ENCODE data around the gene SPCS2.

Gene SPCS2

DNA sequence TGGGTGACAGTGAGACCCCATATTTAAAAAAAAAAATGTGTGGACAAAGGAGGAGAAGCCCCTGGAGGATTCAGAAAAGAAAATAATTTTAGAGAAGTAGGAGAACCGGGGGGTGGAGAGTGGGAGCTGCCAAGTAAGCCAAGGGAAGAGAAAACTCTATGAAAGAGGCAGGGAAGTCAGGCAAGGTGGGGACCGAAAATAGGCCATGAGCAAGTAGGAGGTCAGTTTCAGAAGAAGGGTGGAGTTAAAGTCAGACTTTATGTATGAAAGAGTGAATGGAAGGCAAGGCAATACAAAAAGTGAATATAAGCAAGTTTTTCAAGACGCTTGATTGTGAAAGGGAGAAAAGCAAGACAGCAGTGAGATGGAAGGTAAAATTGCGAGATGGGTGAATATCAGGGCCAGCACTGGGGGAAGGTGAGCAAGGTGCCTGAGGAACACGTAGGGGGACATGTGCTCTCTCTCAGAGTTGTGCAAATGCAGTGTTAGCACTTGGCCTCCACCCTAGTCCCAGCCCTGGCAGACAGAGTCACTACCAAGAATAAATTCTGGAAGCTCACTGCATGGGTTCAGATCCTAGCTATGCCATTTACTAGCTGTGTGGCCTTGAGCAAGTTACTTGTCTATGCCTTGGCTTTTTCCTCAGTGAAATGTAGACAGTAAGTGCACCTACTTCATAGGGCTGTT, 6.8 kb upstream of the SPCS2 start:
- Histone ChIP-seq H3K36me3 (ENCODE audit: control insufficient read depth, insufficient read depth, low read length) (peaks cover 7% of the 10 kb centered on the region), H3K4me3 (ENCODE audit: insufficient read depth, low read depth, low read length, poor library complexity, severe bottlenecking) (no peak overlapping the region), H3K27me3 (replicated peaks; ENCODE audit: control insufficient read depth, insufficient read depth, low read length, poor library complexity, severe bottlenecking) (no peaks in the 10 kb centered on the region), H3K9me3 (ENCODE audit: control insufficient read depth, low read length) (no peaks in the 10 kb centered on the region), H3K4me1 (ENCODE audit: control insufficient read depth, insufficient read depth, low read length, poor library complexity, severe bottlenecking) (no peaks in the 10 kb centered on the region), H3K27ac (ENCODE audit: insufficient read depth, low read length, poor library complexity, severe bottlenecking) (no peak overlapping the region)
- DNase-seq = no peak

- Histone ChIP-seq H3K27me3 (replicated peaks; ENCODE audit: control insufficient read depth, insufficient read depth, low read length, poor library complexity, severe bottlenecking) (no peaks in the 10 kb centered on the region), H3K9me3 (ENCODE audit: control insufficient read depth, low read length) (no peaks in the 10 kb centered on the region), H3K27ac (ENCODE audit: insufficient read depth, low read length, poor library complexity, severe bottlenecking) (peak overlapping the region; percentile 74), H3K4me3 (ENCODE audit: insufficient read depth, low read depth, low read length, poor library complexity, severe bottlenecking) (peak overlapping the region; percentile 59), H3K4me1 (ENCODE audit: control insufficient read depth, insufficient read depth, low read length, poor library complexity, severe bottlenecking) (peaks cover 16% of the 10 kb centered on the region), H3K36me3 (ENCODE audit: control insufficient read depth, insufficient read depth, low read length) (no peaks in the 10 kb centered on the region)
- no peak for DNase-seq
These were observed 544 bp upstream of the SPCS2 start for GRCh38 chr11:74948546-74948897.

- no peak for DNase-seq
- H3K4me1 ChIP-seq (ENCODE audit: control insufficient read depth, insufficient read depth, low read length, poor library complexity, severe bottlenecking) = peaks cover 16% of the 10 kb centered on the region
- H3K4me3 ChIP-seq (ENCODE audit: insufficient read depth, low read depth, low read length, poor library complexity, severe bottlenecking) = peak overlapping the region; percentile 59
- no peaks in the 10 kb centered on the region for H3K27me3 ChIP-seq (replicated peaks; ENCODE audit: control insufficient read depth, insufficient read depth, low read length, poor library complexity, severe bottlenecking)
- no peaks in the 10 kb centered on the region for H3K9me3 ChIP-seq (ENCODE audit: control insufficient read depth, low read length)
- peak overlapping the region; percentile 74 for H3K27ac ChIP-seq (ENCODE audit: insufficient read depth, low read length, poor library complexity, severe bottlenecking)
- no peaks in the 10 kb centered on the region for H3K36me3 ChIP-seq (ENCODE audit: control insufficient read depth, insufficient read depth, low read length)
These were observed 679 bp downstream of the SPCS2 start for GRCh38 chr11:74949753-74950137.

GRCh38 chr11:74950374-74950969, 1.4 kb downstream of the SPCS2 start:
- no peaks in the 10 kb centered on the region for H3K9me3 ChIP-seq (ENCODE audit: control insufficient read depth, low read length)
- peak overlapping the region; percentile 59 for H3K4me3 ChIP-seq (ENCODE audit: insufficient read depth, low read depth, low read length, poor library complexity, severe bottlenecking)
- DNase-seq = no peak
- no peaks in the 10 kb centered on the region for H3K27me3 ChIP-seq (replicated peaks; ENCODE audit: control insufficient read depth, insufficient read depth, low read length, poor library complexity, severe bottlenecking)
- H3K4me1 ChIP-seq (ENCODE audit: control insufficient read depth, insufficient read depth, low read length, poor library complexity, severe bottlenecking) = peaks cover 16% of the 10 kb centered on the region
- no peak overlapping the region for H3K27ac ChIP-seq (ENCODE audit: insufficient read depth, low read length, poor library complexity, severe bottlenecking)
- no peaks in the 10 kb centered on the region for H3K36me3 ChIP-seq (ENCODE audit: control insufficient read depth, insufficient read depth, low read length)

- Histone ChIP-seq H3K27me3 (replicated peaks; ENCODE audit: control insufficient read depth, insufficient read depth, low read length, poor library complexity, severe bottlenecking) (no peaks in the 10 kb centered on the region), H3K4me3 (ENCODE audit: insufficient read depth, low read depth, low read length, poor library complexity, severe bottlenecking) (no peak overlapping the region), H3K36me3 (ENCODE audit: control insufficient read depth, insufficient read depth, low read length) (no peaks in the 10 kb centered on the region), H3K9me3 (ENCODE audit: control insufficient read depth, low read length) (no peaks in the 10 kb centered on the region), H3K4me1 (ENCODE audit: control insufficient read depth, insufficient read depth, low read length, poor library complexity, severe bottlenecking) (peaks cover 16% of the 10 kb centered on the region), H3K27ac (ENCODE audit: insufficient read depth, low read length, poor library complexity, severe bottlenecking) (no peak overlapping the region)
- DNase-seq = no peak
These were observed 2.2 kb downstream of the SPCS2 start for GRCh38 chr11:74951226-74951625.

GRCh38 chr11:74952752-74953151, 3.7 kb downstream of the SPCS2 start:
- no peak overlapping the region for H3K27ac ChIP-seq (ENCODE audit: insufficient read depth, low read length, poor library complexity, severe bottlenecking)

DNA sequence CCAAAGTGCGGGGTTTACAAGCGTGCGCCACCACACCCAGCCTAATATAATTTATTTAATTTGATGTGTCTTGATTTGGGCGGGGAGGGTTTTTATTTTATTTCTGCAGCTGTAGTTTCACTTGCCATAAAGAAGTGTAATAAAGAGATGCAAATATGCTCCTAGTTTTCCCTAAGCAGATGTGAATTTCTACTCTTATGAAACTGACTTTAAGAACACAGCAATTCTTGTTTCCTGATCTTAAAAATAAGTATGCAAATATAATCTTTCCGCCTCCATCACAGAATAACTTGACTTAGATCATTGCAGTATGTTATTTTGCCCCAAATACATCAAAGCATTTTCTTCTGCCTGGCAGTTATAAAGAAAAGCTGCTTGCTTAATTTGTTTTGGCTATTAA, 4.4 kb downstream of the SPCS2 start:
- Histone ChIP-seq H3K4me1 (ENCODE audit: control insufficient read depth, insufficient read depth, low read length, poor library complexity, severe bottlenecking) (peaks cover 16% of the 10 kb centered on the region), H3K4me3 (ENCODE audit: insufficient read depth, low read depth, low read length, poor library complexity, severe bottlenecking) (no peak overlapping the region), H3K27me3 (replicated peaks; ENCODE audit: control insufficient read depth, insufficient read depth, low read length, poor library complexity, severe bottlenecking) (no peaks in the 10 kb centered on the region)

More at GRCh38 chr11:74952752-74953151, 3.7 kb downstream of the SPCS2 start:
- Histone ChIP-seq H3K4me1 (ENCODE audit: control insufficient read depth, insufficient read depth, low read length, poor library complexity, severe bottlenecking) (peaks cover 16% of the 10 kb centered on the region), H3K9me3 (ENCODE audit: control insufficient read depth, low read length) (no peaks in the 10 kb centered on the region), H3K4me3 (ENCODE audit: insufficient read depth, low read depth, low read length, poor library complexity, severe bottlenecking) (no peak overlapping the region), H3K36me3 (ENCODE audit: control insufficient read depth, insufficient read depth, low read length) (no peaks in the 10 kb centered on the region), H3K27me3 (replicated peaks; ENCODE audit: control insufficient read depth, insufficient read depth, low read length, poor library complexity, severe bottlenecking) (no peaks in the 10 kb centered on the region)
- DNase-seq = no peak

DNA sequence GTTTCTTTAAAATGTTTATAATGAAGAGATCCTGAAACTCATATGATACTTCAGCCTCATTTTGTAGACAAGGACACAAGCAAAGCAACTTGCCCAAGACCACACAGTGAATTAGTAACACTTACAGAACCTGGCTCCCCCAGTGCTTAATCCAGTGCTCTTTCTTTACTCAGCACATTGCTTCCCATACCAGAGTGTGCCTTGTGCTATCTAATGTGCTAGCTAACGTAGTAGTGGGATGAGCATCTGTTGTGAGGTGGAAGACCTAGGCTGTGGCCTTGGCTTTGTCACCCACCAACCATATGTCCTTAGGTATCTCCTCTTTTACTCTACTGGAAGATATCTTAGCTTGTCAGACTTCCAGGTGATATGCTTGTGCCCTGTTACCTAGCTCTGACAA, 5.1 kb downstream of the SPCS2 start:
- peaks cover 16% of the 10 kb centered on the region for H3K4me1 ChIP-seq (ENCODE audit: control insufficient read depth, insufficient read depth, low read length, poor library complexity, severe bottlenecking)
- no peak overlapping the region for H3K4me3 ChIP-seq (ENCODE audit: insufficient read depth, low read depth, low read length, poor library complexity, severe bottlenecking)
- no peaks in the 10 kb centered on the region for H3K27me3 ChIP-seq (replicated peaks; ENCODE audit: control insufficient read depth, insufficient read depth, low read length, poor library complexity, severe bottlenecking)
- no peak for DNase-seq
- no peaks in the 10 kb centered on the region for H3K9me3 ChIP-seq (ENCODE audit: control insufficient read depth, low read length)
- no peak overlapping the region for H3K27ac ChIP-seq (ENCODE audit: insufficient read depth, low read length, poor library complexity, severe bottlenecking)
- H3K36me3 ChIP-seq (ENCODE audit: control insufficient read depth, insufficient read depth, low read length) = no peaks in the 10 kb centered on the region

More for the DNA sequence above, 4.4 kb downstream of the SPCS2 start:
- no peaks in the 10 kb centered on the region for H3K9me3 ChIP-seq (ENCODE audit: control insufficient read depth, low read length)
- no peak overlapping the region for H3K27ac ChIP-seq (ENCODE audit: insufficient read depth, low read length, poor library complexity, severe bottlenecking)
- H3K36me3 ChIP-seq (ENCODE audit: control insufficient read depth, insufficient read depth, low read length) = no peaks in the 10 kb centered on the region
- DNase-seq = no peak

DNA sequence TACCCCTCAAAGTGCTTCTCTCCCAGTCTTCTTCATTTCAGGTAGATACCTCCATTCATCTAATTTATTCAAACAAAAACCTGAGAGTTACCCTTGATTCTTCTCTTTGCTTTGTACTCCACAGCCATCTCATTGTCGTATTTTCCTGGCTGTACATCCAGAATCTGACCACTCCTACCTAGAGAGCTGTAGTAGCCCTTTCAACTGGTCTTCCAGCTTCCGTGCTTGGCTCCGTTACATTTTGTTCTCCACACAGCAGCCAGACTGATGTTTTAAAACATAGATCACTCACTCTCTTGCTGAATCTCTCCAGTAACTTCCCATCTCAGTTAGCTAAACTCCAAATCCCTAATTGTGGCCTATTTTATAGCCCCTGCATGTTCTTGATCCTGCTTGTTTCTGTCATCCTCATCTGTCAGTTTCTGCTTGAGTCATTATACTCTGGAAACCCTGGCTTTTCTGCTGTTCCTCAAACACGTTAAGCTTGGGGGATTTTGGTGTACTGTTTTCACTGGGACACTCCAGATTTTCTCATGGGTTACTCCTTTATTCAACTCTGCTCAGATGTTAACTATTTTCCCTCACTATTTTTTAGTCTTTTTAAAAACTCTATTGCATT, 7.4 kb downstream of the SPCS2 start:
- no peaks in the 10 kb centered on the region for H3K9me3 ChIP-seq (ENCODE audit: control insufficient read depth, low read length)
- no peak overlapping the region for H3K27ac ChIP-seq (ENCODE audit: insufficient read depth, low read length, poor library complexity, severe bottlenecking)
- H3K36me3 ChIP-seq (ENCODE audit: control insufficient read depth, insufficient read depth, low read length) = no peaks in the 10 kb centered on the region
- no peak for DNase-seq
- H3K4me3 ChIP-seq (ENCODE audit: insufficient read depth, low read depth, low read length, poor library complexity, severe bottlenecking) = no peak overlapping the region
- H3K27me3 ChIP-seq (replicated peaks; ENCODE audit: control insufficient read depth, insufficient read depth, low read length, poor library complexity, severe bottlenecking) = no peaks in the 10 kb centered on the region
- peaks cover 5% of the 10 kb centered on the region for H3K4me1 ChIP-seq (ENCODE audit: control insufficient read depth, insufficient read depth, low read length, poor library complexity, severe bottlenecking)

GRCh38 chr11:74957937-74958629, 9.0 kb downstream of the SPCS2 start:
- DNase-seq = no peak
- Histone ChIP-seq H3K36me3 (ENCODE audit: control insufficient read depth, insufficient read depth, low read length) (no peaks in the 10 kb centered on the region), H3K27me3 (replicated peaks; ENCODE audit: control insufficient read depth, insufficient read depth, low read length, poor library complexity, severe bottlenecking) (no peaks in the 10 kb centered on the region), H3K27ac (ENCODE audit: insufficient read depth, low read length, poor library complexity, severe bottlenecking) (no peak overlapping the region), H3K4me3 (ENCODE audit: insufficient read depth, low read depth, low read length, poor library complexity, severe bottlenecking) (no peak overlapping the region), H3K4me1 (ENCODE audit: control insufficient read depth, insufficient read depth, low read length, poor library complexity, severe bottlenecking) (no peaks in the 10 kb centered on the region), H3K9me3 (ENCODE audit: control insufficient read depth, low read length) (no peaks in the 10 kb centered on the region)

All from effector memory CD4-positive, alpha-beta T cell (primary cell).